Osteoblast (primary cell): ENCODE data around the gene GRK2. TPM values are rescaled to one million over a fixed set of nuclear protein-coding genes. Genes with fewer than 3 reads are reported as not detected.

Source experiments
- DNase-seq: peaks from one replicate; pipeline ENCODE4 v3.0.0; 2011; ENCODE audit warnings: low spot score, mixed read lengths; ENCODE audit not compliant: insufficient read length; ENCODE audit errors: missing footprints
- H2AFZ ChIP-seq: 2 replicates; pipeline ENCODE4 v1.6.0; 2011; ENCODE audit warnings: mild to moderate bottlenecking, low read length
- H3K27ac ChIP-seq: 2 replicates; pipeline ENCODE4 v1.5.1; 2011; ENCODE audit warnings: mild to moderate bottlenecking, low read depth, low read length, moderate library complexity
- H3K27me3 ChIP-seq: 2 replicates; pipeline ENCODE4 v1.6.0; 2012; ENCODE audit warnings: mild to moderate bottlenecking, control low read depth, inconsistent platforms, low read length, moderate library complexity; ENCODE audit not compliant: insufficient read depth
- H3K36me3 ChIP-seq: 2 replicates; pipeline ENCODE4 v1.5.1; 2011; ENCODE audit warnings: mild to moderate bottlenecking, low read length, control low read depth, moderate library complexity; ENCODE audit not compliant: insufficient read depth
- H3K4me1 ChIP-seq: 2 replicates; pipeline ENCODE4 v1.5.1; 2011; ENCODE audit warnings: mild to moderate bottlenecking, low read length, control low read depth, moderate library complexity; ENCODE audit not compliant: insufficient read depth
- H3K4me2 ChIP-seq: 2 replicates; pipeline ENCODE4 v1.6.0; 2011; ENCODE audit warnings: mild to moderate bottlenecking, low read length; ENCODE audit not compliant: insufficient read depth
- H3K4me3 ChIP-seq: fragments of 200-600 bp; sonication (generic); 3 replicates; pipeline ENCODE4 v1.5.1; 2012; ENCODE audit warnings: mild to moderate bottlenecking, low read length, inconsistent platforms; ENCODE audit not compliant: insufficient read depth
- H3K79me2 ChIP-seq: 2 replicates; pipeline ENCODE4 v1.6.0; 2012; ENCODE audit warnings: mild to moderate bottlenecking, low read length, control low read depth, inconsistent platforms; ENCODE audit not compliant: insufficient read depth
- H3K9me3 ChIP-seq: 2 replicates; pipeline ENCODE4 v1.5.1; 2011; ENCODE audit warnings: low read depth, low read length, control low read depth
- H4K20me1 ChIP-seq: 2 replicates; pipeline ENCODE4 v1.6.0; 2012; ENCODE audit warnings: mild to moderate bottlenecking, low read length, control low read depth; ENCODE audit not compliant: insufficient read depth
- total RNA-seq: library from RNA; depleted of rRNA; stranded (reverse); fragments of >200 nt; gene quantifications from 2 replicates; pipeline ENCODE4 v1.2.3, GENCODE V29; 2012
- TF ChIP-seq, protein P1 (sequence below): IDR thresholded peaks from 2 replicates; pipeline ENCODE4 v1.5.1; 2011; ENCODE audit warnings: mild to moderate bottlenecking, low read depth, low read length, moderate library complexity; ENCODE audit errors: extremely low read depth

The GRK2 gene
- total RNA-seq, 1 donor = 21.4 TPM

DNA sequence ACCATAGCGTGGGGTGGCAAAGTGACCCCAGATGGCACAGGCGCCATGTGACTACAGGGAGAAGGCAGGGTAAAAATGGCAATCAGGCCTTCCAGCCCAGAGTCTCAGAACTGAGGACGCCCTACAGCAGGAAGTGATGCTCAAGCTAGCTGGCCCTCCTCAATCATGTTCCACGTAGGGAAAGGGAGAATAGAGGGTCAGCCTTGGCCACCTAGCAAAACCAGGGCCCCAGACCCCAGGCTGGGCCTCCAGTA, 21.9 kb downstream of the GRK2 start:
- H2AFZ ChIP-seq = peak overlapping the region; percentile 81

DNA sequence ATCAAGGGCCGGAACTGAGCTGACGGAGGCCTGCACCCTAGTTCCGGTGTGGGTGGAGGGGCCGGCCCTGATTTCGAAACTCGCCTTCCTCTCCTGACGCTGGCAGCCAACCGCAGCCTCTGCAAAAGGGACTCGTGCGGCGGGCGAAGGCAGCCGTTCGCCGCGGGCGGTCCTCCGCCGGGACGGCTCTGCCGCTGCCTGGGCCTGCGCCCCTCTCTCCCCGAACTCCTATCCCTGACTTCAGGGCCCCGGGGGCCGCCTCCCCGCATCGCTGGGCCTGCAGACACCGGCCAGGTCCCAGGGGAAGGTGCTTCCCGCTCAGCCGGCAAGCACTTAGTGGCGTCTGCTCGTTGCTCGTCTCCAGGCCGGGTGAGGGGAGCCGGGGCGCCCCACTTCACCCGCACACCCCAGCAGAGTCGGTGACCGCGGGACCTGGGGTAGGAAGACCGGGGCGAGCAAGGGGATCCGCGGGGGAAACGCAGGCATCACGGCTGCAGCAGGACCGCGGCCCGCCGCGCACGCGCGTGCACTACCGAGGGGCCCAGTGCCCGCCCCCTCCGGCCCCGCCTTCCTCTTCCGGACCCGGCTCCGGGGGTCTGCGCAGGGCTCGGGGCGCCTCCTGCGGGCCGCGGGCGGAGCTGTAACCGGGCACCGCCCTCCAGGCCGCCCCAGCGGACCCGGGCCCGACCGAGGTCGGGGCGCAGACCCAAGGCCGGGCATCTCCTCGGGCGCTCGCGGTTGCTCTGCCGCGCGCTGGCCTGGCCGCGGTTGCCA, 22.4 kb downstream of the GRK2 start:
- Histone ChIP-seq H3K4me2 (peak overlapping the region; percentile 95), H4K20me1 (peaks cover 15% of the 10 kb centered on the region), H3K4me3 (peak overlapping the region; percentile 92), H2AFZ (peak overlapping the region; percentile 81), H3K79me2 (peaks cover 32% of the 10 kb centered on the region), H3K27ac (peak overlapping the region; percentile 96), H3K9me3 (no peaks in the 10 kb centered on the region), H3K27me3 (no peaks in the 10 kb centered on the region), H3K36me3 (peaks cover 55% of the 10 kb centered on the region), H3K4me1 (peaks cover 34% of the 10 kb centered on the region)
- DNase-seq = peak; percentile 100
- TF ChIP-seq, protein P1, sequence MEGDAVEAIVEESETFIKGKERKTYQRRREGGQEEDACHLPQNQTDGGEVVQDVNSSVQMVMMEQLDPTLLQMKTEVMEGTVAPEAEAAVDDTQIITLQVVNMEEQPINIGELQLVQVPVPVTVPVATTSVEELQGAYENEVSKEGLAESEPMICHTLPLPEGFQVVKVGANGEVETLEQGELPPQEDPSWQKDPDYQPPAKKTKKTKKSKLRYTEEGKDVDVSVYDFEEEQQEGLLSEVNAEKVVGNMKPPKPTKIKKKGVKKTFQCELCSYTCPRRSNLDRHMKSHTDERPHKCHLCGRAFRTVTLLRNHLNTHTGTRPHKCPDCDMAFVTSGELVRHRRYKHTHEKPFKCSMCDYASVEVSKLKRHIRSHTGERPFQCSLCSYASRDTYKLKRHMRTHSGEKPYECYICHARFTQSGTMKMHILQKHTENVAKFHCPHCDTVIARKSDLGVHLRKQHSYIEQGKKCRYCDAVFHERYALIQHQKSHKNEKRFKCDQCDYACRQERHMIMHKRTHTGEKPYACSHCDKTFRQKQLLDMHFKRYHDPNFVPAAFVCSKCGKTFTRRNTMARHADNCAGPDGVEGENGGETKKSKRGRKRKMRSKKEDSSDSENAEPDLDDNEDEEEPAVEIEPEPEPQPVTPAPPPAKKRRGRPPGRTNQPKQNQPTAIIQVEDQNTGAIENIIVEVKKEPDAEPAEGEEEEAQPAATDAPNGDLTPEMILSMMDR = peak; percentile 13

More for the DNA sequence above, 21.9 kb downstream of the GRK2 start:
- Histone ChIP-seq H3K4me3 (peak overlapping the region; percentile 92), H4K20me1 (peaks cover 13% of the 10 kb centered on the region), H3K27me3 (no peaks in the 10 kb centered on the region), H3K79me2 (peaks cover 30% of the 10 kb centered on the region), H3K36me3 (peaks cover 59% of the 10 kb centered on the region), H3K4me1 (peaks cover 33% of the 10 kb centered on the region), H3K4me2 (peak overlapping the region; percentile 95), H3K27ac (peak overlapping the region; percentile 96), H3K9me3 (no peaks in the 10 kb centered on the region)
- no peak for DNase-seq
- TF ChIP-seq, protein P1 = no peak

DNA sequence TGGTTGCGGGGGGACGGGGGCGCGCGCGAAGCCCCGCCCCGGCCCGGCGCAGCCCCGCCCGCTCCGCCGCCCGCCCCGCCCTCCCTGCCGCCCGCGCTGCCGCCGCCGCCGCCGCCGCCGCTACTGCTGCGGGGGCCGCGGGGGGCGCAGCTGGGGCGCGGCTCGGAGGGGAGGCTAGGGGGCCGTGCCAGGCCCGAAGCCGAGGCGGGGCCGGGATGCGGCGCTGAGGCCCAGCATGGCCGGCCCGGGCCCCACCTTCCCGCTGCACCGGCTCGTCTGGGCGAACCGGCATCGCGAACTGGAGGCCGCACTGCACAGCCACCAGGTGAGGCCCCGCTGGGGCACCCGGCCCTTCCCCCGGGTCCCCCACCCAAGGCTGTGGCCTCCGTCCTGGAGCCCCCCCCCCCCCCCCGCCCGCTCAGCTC, 23.0 kb downstream of the GRK2 start, which contains the start of gene ANKRD13D:
TSS of gene ANKRD13D (plus strand) at position 78 of the 425 bp plus-strand sequence. CDS start at position 236, 158 bp downstream.
- peaks cover 56% of the 10 kb centered on the region for H3K36me3 ChIP-seq
- no peaks in the 10 kb centered on the region for H3K27me3 ChIP-seq

More for the DNA sequence above, 23.0 kb downstream of the GRK2 start, which contains the start of gene ANKRD13D:
- TF ChIP-seq, protein P1 = no peak
- no peaks in the 10 kb centered on the region for H3K9me3 ChIP-seq
- peaks cover 21% of the 10 kb centered on the region for H4K20me1 ChIP-seq
- DNase-seq = no peak
- peak within 1 kb of the TSS; percentile 95 for H3K4me2 ChIP-seq
- H3K4me1 ChIP-seq = peaks cover 34% of the 10 kb centered on the region
- H3K4me3 ChIP-seq = peak within 1 kb of the TSS; percentile 92
- H3K79me2 ChIP-seq = peaks cover 38% of the 10 kb centered on the region
- peak within 1 kb of the TSS; percentile 96 for H3K27ac ChIP-seq
- H2AFZ ChIP-seq = peak within 1 kb of the TSS; percentile 81
